Subcutaneous preadipocyte (primary cell): ENCODE data around the gene SNCB. TPM values are rescaled to one million over a fixed set of nuclear protein-coding genes. Genes with fewer than 3 reads are reported as not detected.

Experiments used
- small RNA-seq: library from RNA; depleted of rRNA; stranded (forward); fragments of <200 nt; gene quantifications from one replicate; pipeline ENCODE3, GENCODE V24; 2012
- total RNA-seq: library from RNA; depleted of rRNA; stranded (reverse); fragments of >200 nt; gene quantifications from 2 replicates; pipeline ENCODE4 v1.2.3, GENCODE V29; 2012

The SNCB gene
- 1.2 TPM in 1 of 2 replicates, not detected in the other for total RNA-seq

GRCh38 chr5:176629853-176630680 lies at the start of gene SNCB, which contains the start of gene EIF4E1B:
Gene SNCB, minus strand, starts transcription at chr5:176630534. Its CDS starts 880 bp downstream, at chr5:176629654.
Gene EIF4E1B, plus strand, starts transcription at chr5:176630675. Its CDS starts 12,113 bp downstream, at chr5:176642788.

GRCh38 chr5:176647030-176647842 lies 16.9 kb upstream of the SNCB start, which contains the start of gene TSPAN17:
Gene TSPAN17, plus strand, starts transcription at chr5:176647484. Its CDS starts 132 bp downstream, at chr5:176647616.

GRCh38 chr5:176609724-176610434 lies 20.5 kb downstream of the SNCB start, which contains the start of gene GPRIN1:
Gene GPRIN1, minus strand, starts transcription at chr5:176610156. Its CDS starts 10,322 bp downstream, at chr5:176599834.

Small RNAs within 50 kb of the gene (small RNA-seq; reads per million reads assigned to genes)
- gene MIR4281 = not detected

Other genes with a start within 250 kb of the SNCB start
- 22.3 and 25.7 TPM in 2 replicates for gene NOP16, start 241.9 kb downstream of the SNCB start, total RNA-seq
- 38.6 and 39.5 TPM in 2 replicates for gene HIGD2A, start 241.8 kb downstream of the SNCB start, total RNA-seq
- 76.1 and 88.9 TPM in 2 replicates for gene CLTB, start 214.0 kb downstream of the SNCB start, total RNA-seq
- 37.5 and 47.3 TPM in 2 replicates for gene FAF2, start 182.1 kb downstream of the SNCB start, total RNA-seq
- 2.9 and 4.1 TPM in 2 replicates for gene RNF44, start 93.1 kb downstream of the SNCB start, total RNA-seq
- gene CDHR2, start 81.2 kb downstream of the SNCB start, total RNA-seq = not detected in 2 replicates
- 5.1 and 8.0 TPM in 2 replicates for gene GPRIN1, start 20.4 kb downstream of the SNCB start, total RNA-seq
- not detected in 2 replicates for gene EIF4E1B, start 141 bp upstream of the SNCB start, total RNA-seq
- 26.8 and 30.7 TPM in 2 replicates for gene TSPAN17, start 16.9 kb upstream of the SNCB start, total RNA-seq
- under 0.01 TPM in 2 replicates for gene UNC5A, start 180.0 kb upstream of the SNCB start, total RNA-seq